ENCODE data around the gene HK3. TPM values are rescaled to one million over a fixed set of nuclear protein-coding genes. Genes with fewer than 3 reads are reported as not detected.

HK3 gene
- total and polyA plus RNA-seq, 2 experiments from 2014 or later, result not detected

DNA sequence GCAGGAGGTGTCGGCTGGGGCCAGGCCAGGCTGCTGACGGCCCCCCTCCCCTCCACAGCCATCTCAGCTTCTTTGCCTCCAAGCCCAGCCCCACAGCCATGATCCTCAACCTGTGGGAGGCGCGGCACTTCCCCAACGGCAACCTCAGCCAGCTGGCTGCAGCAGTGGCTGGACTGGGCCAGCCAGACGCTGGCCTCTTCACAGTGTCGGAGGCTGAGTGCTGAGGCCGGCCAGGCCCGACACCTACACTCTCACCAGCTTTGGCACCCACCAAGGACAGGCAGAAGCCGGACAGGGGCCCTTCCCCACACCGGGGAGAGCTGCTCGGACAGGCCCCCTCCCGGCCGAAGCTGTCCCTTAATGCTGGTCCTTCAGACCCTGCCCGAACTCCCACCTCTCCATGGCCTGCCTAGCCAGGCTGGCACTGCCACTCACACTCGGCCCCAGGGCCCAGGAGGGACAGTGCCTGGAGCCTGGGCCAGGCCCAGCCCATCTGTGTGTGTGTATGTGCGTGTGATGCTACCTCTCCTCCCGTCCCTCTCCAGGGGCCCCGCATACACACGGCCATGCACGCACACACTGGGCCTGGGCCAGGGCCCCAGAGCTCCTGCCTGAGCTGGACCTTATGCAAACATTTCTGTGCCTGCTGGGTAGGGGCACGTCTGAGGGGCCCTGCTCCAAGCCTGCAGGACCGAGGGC is 19.3 kb downstream of the HK3 start (continued):
- TF ChIP-seq, protein P1, sequence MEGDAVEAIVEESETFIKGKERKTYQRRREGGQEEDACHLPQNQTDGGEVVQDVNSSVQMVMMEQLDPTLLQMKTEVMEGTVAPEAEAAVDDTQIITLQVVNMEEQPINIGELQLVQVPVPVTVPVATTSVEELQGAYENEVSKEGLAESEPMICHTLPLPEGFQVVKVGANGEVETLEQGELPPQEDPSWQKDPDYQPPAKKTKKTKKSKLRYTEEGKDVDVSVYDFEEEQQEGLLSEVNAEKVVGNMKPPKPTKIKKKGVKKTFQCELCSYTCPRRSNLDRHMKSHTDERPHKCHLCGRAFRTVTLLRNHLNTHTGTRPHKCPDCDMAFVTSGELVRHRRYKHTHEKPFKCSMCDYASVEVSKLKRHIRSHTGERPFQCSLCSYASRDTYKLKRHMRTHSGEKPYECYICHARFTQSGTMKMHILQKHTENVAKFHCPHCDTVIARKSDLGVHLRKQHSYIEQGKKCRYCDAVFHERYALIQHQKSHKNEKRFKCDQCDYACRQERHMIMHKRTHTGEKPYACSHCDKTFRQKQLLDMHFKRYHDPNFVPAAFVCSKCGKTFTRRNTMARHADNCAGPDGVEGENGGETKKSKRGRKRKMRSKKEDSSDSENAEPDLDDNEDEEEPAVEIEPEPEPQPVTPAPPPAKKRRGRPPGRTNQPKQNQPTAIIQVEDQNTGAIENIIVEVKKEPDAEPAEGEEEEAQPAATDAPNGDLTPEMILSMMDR (conservative IDR thresholded peaks at IDR 0.05; ENCODE audit: low read depth in 2 of 2), result no peak
- TF ChIP-seq ZNF331 (CRISPR knock-in tag; IDR thresholded peaks at IDR 0.05; ENCODE audit: low read depth) (no peak), EZH2 (IDR thresholded peaks at IDR 0.05; ENCODE audit: low read depth, unreplicated experiment) (no peak), STAT1 (IDR thresholded peaks at IDR 0.05; ENCODE audit: unreplicated experiment) (no peak), POLR2AphosphoS5 (IDR thresholded peaks at IDR 0.05; ENCODE audit: low read depth) (no peak), CREB1 (CRISPR knock-in tag; IDR thresholded peaks at IDR 0.05; ENCODE audit: low read depth) (no peak)
- TF ChIP-seq, protein P2, sequence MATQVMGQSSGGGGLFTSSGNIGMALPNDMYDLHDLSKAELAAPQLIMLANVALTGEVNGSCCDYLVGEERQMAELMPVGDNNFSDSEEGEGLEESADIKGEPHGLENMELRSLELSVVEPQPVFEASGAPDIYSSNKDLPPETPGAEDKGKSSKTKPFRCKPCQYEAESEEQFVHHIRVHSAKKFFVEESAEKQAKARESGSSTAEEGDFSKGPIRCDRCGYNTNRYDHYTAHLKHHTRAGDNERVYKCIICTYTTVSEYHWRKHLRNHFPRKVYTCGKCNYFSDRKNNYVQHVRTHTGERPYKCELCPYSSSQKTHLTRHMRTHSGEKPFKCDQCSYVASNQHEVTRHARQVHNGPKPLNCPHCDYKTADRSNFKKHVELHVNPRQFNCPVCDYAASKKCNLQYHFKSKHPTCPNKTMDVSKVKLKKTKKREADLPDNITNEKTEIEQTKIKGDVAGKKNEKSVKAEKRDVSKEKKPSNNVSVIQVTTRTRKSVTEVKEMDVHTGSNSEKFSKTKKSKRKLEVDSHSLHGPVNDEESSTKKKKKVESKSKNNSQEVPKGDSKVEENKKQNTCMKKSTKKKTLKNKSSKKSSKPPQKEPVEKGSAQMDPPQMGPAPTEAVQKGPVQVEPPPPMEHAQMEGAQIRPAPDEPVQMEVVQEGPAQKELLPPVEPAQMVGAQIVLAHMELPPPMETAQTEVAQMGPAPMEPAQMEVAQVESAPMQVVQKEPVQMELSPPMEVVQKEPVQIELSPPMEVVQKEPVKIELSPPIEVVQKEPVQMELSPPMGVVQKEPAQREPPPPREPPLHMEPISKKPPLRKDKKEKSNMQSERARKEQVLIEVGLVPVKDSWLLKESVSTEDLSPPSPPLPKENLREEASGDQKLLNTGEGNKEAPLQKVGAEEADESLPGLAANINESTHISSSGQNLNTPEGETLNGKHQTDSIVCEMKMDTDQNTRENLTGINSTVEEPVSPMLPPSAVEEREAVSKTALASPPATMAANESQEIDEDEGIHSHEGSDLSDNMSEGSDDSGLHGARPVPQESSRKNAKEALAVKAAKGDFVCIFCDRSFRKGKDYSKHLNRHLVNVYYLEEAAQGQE (IDR thresholded peaks at IDR 0.05; ENCODE audit: unreplicated experiment), result no peak
- TF ChIP-seq, protein P3, sequence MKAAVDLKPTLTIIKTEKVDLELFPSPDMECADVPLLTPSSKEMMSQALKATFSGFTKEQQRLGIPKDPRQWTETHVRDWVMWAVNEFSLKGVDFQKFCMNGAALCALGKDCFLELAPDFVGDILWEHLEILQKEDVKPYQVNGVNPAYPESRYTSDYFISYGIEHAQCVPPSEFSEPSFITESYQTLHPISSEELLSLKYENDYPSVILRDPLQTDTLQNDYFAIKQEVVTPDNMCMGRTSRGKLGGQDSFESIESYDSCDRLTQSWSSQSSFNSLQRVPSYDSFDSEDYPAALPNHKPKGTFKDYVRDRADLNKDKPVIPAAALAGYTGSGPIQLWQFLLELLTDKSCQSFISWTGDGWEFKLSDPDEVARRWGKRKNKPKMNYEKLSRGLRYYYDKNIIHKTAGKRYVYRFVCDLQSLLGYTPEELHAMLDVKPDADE (IDR thresholded peaks at IDR 0.05), result no peak

DNA sequence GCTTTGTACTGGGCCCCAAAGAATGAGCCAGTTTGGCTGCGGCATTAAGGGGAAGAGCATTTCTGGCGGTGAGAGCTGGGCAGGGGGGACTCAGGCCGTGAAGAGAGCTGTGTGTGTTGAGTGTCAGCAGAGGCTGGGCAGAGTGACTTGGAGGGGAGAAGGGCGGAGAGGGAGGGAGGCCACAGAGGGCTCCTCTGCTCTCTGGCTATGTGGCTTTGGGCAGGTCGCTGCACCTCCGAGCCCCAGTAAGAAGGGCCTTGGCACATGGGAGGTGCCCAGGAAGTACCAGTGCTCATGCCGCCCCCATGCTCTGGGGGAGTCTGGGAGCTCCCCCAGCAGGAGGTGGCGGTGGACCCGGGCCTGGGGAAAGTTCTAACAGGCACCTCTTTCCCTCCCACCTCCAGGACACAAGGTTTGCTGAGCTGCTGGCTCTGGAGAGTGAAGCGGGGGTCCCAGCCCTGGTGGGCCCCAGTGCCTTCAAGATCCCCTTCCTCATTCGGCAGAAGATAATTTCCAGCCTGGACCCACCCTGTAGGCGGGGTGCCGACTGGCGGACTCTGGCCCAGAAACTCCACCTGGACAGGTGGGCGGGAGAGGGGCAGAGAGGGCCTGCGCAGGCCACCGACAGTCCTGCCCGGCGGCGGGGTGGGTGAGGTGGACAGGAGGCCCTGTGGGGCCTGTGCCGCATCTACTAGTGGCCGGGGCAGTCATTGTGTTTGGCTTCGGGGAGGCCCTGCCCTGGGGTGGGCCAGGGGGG is 20.1 kb downstream of the HK3 start:
- Histone ChIP-seq H3K4me3 (no peak overlapping the region), H3K27me3 (ENCODE audit: insufficient read depth) (no peaks in the 10 kb centered on the region), H3F3A (replicated peaks; ENCODE audit: low read depth) (no peaks in the 10 kb centered on the region), H4K20me1 (replicated peaks; ENCODE audit: insufficient read depth) (no peaks in the 10 kb centered on the region), H2AFZ (no peak overlapping the region), H3K9me2 (ENCODE audit: insufficient read depth) (no peaks in the 10 kb centered on the region), H3K4me1 (ENCODE audit: insufficient read depth) (no peaks in the 10 kb centered on the region), H3K27ac (ENCODE audit: low read depth) (no peak overlapping the region), H3K79me2 (replicated peaks; ENCODE audit: insufficient read depth) (no peaks in the 10 kb centered on the region), H3K36me3 (ENCODE audit: insufficient read depth) (no peaks in the 10 kb centered on the region), H3K4me2 (no peak overlapping the region)
- ATAC-seq, result no peak
- no peak overlapping the region for H3K4me3 Mint-ChIP-seq
- TF ChIP-seq ZNF114 (CRISPR knock-in tag; IDR thresholded peaks at IDR 0.05) (no peak), ZNF331 (CRISPR knock-in tag; IDR thresholded peaks at IDR 0.05; ENCODE audit: low read depth) (no peak), EZH2phosphoT487 (IDR thresholded peaks at IDR 0.05; ENCODE audit: unreplicated experiment) (no peak), CREB1 (CRISPR knock-in tag; IDR thresholded peaks at IDR 0.05; ENCODE audit: low read depth) (no peak), POLR2AphosphoS5 (IDR thresholded peaks at IDR 0.05; ENCODE audit: low read depth) (no peak), JUNB (IDR thresholded peaks at IDR 0.05; ENCODE audit: unreplicated experiment) (no peak), NANOG (IDR thresholded peaks at IDR 0.05; ENCODE audit: borderline replicate concordance) (no peak)
- TF ChIP-seq, protein P3 (IDR thresholded peaks at IDR 0.05), result no peak
- TF ChIP-seq, protein P2 (IDR thresholded peaks at IDR 0.05; ENCODE audit: unreplicated experiment), result no peak
- H3K9me3 Mint-ChIP-seq, result no peaks in the 10 kb centered on the region; the same call in 2 of the 3 replicates
- no peak overlapping the region; the same call in 1 of the 2 replicates for H3K27ac Mint-ChIP-seq
- H3K4me1 Mint-ChIP-seq, result peaks cover 7% of the 10 kb centered on the region; the same call in 2 of the 3 replicates
- no peaks in the 10 kb centered on the region for H3K36me3 Mint-ChIP-seq (ENCODE audit: low read depth)
- H3K27me3 Mint-ChIP-seq (ENCODE audit: insufficient read depth, low read depth, poor library complexity), result peaks cover 16% of the 10 kb centered on the region
- no peak for DNase-seq (ENCODE audit: low spot score)
